Measurements from ENCODE around the gene TSPAN18.

GRCh38 chr11:44854086-44854485 lies 127.3 kb downstream of the TSPAN18 start:
- no peak for TF ChIP-seq CTCF (conservative IDR thresholded peaks at IDR 0.05; ENCODE audit: low read depth in 2 of 2)
- no peak for TF ChIP-seq CREB1 (CRISPR knock-in tag; IDR thresholded peaks at IDR 0.05; ENCODE audit: low read depth)
- TF ChIP-seq POLR2AphosphoS5 (IDR thresholded peaks at IDR 0.05; ENCODE audit: low read depth) = no peak
- no peak for TF ChIP-seq JUNB (IDR thresholded peaks at IDR 0.05; ENCODE audit: unreplicated experiment)
- TF ChIP-seq REST (IDR thresholded peaks at IDR 0.05; ENCODE audit: unreplicated experiment) = no peak
- no peak for TF ChIP-seq ETS1 (IDR thresholded peaks at IDR 0.05)
- no peak for TF ChIP-seq ZNF462 (CRISPR knock-in tag; IDR thresholded peaks at IDR 0.05)
- no peak for TF ChIP-seq EZH2phosphoT487 (IDR thresholded peaks at IDR 0.05; ENCODE audit: unreplicated experiment)
- no peak for TF ChIP-seq EZH2 (IDR thresholded peaks at IDR 0.05; ENCODE audit: low read depth, unreplicated experiment)
- no peak for TF ChIP-seq STAT1 (IDR thresholded peaks at IDR 0.05; ENCODE audit: unreplicated experiment)
- no peak for TF ChIP-seq NANOG (IDR thresholded peaks at IDR 0.05; ENCODE audit: borderline replicate concordance)
- TF ChIP-seq ZNF331 (CRISPR knock-in tag; IDR thresholded peaks at IDR 0.05; ENCODE audit: low read depth) = no peak

All from GM23338 (cell line).